SKM-1 (cell line): ENCODE data around the gene ZNF304.
"Not testable (repeated sequence)": the region's sequence is repeated elsewhere in the genome, so short reads cannot be mapped to it uniquely, and the experiment has no call there.

Experiments
- DNase-seq: peaks from one replicate; lab custom pipeline; 2025; ENCODE audit not compliant: unreplicated experiment; lab: John Stamatoyannopoulos, UW

The ZNF304 gene

DNA sequence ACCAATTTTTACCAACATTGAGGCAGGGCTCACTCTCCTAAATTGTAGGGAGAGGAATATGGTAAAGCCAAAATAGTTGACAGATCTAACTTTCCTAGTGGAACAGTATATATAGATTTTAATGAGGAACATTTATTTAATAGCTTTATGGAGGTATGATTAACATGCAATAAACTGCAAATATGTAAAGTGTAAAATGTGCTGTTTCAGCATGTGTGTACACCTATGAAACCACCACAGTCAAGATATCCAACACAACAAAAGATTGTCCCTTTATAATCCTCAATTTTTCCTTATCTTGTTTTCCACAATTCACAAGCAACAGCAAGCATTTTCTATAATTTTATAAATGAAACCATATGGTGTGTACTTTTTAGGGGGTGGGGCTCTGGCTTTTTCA lies 8.2 kb downstream of the ZNF304 start:
- DNase-seq: no peak

DNA sequence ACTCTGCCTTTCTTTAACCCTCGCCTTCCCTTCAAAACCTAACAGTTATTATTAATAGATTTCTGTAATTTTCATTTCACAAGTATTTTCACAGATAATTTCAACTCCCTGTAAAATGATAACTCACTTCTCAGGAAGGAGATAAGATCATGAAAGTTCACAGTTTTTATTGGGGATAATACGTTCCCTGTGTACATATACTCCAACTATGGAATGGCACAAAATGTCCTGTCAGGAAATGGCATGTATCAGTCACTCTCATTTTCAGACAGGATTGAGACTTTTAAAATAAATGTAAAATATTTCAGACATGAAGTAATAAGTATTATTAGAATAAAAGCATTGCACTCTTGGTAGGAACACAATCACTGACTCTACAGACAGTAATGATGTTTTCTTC lies 11.3 kb downstream of the ZNF304 start:
- no peak for DNase-seq

DNA sequence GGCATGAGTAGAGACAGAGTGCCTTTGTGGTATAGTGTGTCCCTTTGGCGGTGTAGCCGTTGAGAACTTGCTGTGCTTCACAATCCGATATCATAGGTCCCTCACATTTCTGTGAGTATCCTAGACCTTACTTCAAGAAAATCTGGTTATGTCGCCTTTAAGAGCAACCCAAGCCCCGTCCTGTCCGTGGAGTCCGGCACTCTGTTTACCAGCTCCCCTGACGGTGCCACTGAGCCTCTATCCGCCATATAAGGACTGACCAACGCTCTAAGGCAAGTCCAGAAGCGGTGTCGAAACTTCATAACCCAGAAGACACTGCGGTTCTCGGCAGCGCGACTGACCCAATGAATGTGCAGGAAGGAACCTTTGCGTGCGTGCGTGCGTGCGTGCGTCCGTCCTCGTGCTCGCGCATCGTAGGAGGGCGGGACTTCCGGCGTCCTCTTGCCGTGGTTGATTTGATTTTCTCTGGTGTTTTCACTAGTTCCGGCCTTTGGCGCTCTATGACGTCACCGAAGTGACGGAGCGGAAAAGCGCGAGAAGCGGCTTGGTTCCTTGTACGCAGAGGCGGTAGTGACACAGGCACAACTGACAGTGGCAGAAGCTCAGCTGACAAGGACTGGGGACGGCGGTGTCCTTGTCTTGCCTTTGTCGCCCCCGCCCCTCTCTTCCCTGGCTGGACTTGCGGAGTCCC lies 12.1 kb downstream of the ZNF304 start, which contains the start of the genes TRAPPC2B and ZNF547:
TSS of gene TRAPPC2B (plus strand) at position 555 of the 691 bp plus-strand sequence. CDS start 1,283 bp downstream, outside the sequence.
TSS of gene ZNF547 (plus strand) at position 555 of the 691 bp plus-strand sequence. CDS start 5,005 bp downstream, outside the sequence.
- peak; percentile 81 for DNase-seq

DNA sequence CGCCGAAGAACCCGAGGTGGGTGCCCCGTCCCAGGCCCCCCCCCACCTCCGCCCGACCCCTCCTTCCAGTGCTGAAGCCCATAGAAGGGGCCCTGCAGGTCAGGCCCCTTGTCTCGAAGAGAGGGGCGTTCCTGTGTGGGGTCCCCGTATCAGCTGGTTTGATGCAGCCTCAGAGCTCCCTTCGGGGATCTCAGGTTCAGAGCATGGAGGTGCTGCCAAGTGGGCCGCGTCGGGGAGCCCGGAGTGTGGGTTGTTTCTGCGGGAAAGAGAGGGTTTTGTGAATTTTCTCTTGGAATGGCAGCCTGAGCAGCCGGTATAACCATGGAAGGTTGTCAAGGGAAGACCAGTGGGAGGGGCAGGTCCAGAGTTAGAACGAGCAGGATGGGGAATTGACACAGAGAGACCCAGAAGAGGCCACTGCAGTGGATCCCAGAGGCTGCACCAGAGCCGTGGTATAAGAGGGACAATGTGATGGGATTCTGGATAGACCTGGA lies 12.7 kb downstream of the ZNF304 start:
- no peak for DNase-seq

DNA sequence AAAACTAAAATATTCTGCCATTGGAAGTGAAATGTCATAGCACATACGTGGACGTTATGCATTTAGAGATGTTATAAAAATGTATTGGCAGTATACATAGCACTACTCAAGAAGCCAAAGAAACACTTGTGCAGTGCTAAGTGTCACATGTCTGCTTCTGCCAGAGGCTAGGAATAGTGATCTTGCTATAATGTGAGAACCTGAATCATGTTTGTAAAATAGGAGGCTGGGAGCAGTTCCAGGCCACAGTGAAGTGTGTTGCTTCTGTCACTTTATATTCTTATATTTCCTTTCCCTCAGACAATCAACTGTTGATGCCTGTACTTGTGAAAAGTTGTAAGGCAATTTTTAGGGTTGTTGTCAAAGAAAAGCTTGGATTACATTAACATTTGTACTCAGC lies 15.7 kb downstream of the ZNF304 start:
- no peak for DNase-seq

DNA sequence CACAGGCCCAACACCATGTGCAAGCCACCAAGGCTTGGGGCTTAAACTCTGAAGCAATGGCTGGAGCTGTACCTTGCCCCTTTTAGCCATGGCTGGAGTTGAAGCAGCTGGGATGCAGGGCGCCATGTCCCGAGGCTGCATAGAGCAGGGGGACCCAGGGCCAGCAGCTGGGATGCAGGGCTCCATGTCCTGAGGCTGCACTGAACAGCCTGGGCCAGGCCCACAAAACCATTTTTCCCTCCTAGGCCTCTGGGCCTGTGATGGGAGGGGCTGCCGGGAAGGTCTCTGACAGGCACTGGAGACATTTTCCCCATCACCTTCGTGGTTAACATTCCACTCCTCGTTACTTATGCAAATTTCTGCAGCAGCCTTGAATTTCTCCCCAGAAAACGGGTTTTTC lies 23.1 kb downstream of the ZNF304 start:
- no peak for DNase-seq

DNA sequence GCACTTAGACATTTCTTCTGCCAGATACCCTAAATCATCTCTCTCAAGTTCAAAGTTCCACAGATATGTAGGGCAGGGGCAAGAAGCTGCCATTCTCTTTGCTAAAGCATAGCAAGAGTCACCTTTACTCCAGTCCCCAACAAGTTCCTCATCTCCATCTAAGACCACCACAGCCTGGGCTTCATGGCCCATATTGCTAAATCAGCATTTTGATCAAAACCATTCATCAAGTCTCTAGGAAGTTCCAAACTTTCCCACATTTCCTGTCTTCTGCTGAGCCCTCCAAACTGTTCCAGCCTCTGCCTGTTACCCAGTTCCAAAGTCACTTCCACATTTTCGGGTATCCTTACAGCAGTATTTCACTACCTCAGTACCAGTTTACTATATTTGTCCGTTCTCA lies 23.6 kb downstream of the ZNF304 start:
- DNase-seq: not testable (repeated sequence)

DNA sequence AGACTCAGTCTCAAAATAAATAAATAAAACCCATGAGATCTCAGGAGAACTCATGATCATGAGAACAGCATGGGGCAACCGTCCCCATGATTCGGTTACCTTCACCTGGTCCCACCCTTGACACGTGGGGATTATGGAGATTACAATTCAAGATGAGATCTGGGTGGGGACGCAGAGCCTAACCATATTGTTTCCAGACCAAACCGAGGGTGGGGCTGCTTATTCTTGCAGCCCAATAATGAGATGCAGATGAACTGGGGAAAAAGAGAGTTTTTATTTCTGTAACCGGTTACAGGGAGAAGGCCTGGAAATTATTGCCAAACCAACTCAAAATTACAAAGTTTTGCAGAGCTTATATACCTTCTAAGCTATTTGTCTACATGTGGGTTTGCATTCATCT lies 25.1 kb downstream of the ZNF304 start:
- DNase-seq: no peak

DNA sequence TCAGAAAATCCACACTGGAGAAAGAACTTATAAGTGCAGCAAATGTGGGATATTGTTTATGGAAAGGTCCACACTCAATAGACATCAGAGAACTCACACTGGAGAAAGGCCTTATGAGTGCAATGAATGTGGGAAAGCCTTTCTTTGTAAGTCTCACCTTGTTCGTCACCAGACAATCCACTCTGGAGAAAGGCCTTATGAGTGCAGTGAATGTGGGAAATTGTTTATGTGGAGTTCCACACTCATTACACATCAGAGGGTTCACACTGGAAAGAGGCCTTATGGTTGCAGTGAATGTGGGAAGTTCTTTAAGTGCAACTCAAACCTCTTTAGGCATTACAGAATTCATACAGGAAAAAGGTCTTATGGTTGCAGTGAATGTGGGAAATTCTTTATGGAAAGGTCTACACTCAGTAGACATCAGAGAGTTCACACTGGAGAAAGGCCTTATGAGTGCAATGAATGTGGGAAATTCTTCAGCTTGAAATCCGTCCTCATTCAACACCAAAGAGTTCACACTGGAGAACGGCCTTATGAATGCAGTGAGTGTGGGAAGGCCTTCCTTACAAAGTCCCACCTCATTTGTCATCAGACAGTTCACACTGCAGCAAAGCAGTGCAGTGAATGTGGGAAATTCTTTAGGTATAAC lies 26.6 kb downstream of the ZNF304 start:
- DNase-seq: no peak

DNA sequence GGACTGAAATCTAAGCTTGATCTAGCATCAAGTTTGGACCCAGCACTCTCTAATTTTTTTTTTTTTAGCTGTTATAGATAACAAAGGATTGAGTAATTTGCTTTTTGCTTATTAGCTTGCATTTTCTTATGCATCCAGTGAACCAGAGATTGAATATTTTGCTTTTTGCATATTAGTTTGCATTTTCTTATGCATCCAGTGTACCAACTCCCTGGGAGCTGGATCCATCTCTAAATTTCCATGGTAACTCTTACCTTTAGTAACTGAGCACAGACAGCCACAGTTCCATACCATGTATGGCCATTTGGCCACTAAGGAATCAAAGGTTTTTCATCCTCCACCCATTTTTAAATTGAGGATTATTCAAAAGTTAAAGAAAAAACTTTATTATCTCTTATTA lies 29.9 kb downstream of the ZNF304 start:
- no peak for DNase-seq

DNA sequence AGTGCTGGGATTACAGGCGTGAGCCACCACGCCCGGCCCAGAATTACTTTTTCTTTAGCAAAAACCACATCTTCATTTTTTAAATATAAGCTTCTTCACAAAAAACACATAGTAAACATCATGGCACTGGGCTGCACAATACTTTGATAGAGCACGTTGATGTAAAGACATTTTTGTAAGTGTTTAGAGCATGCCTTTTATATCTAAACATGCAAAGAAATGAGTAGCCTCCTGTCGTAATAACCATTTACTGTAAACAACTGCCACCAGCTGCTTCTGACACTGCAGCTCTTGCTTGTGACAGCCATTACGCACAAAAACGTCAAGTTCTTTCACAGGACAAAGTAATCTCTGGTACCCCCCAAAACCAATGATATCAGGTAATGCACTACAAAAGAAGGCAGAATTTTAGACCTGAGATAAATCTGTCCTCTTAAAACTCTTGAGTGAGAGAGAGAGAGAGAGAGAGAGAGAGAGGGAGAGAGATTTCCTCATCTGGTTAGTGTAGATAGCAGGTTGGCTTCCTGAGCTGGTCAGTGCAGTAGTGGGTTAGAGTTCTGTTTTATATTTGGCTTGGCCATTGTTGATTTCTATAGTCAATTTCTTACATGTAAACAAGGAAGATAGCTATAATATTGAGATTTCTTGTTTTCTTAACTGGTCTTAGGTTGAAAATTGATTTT lies 31.9 kb downstream of the ZNF304 start:
- no peak for DNase-seq

DNA sequence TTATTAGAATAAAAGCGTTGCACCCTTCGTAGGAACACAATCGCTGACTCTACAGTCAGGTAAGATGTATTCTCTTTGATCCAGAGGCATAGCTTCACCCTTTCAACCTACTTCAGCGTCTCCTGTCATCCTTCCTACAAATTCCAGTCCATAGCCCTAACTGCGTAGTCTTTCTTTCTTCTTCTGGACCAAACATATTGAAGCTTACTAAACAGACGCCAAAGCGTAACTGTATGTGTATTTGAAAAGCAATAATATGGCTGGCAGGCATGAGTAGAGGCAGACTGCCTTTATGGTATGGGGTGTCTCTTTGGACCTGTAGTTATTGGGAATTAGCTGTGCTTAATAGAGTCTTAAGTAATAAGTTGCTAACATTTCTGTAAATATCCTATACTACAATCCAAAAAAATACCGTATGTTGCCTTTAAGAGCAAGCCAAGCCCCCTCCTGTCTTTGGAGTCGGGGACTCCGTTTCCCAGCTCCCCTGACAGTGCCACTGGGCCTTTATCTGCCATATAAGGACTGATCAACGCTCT lies 38.2 kb downstream of the ZNF304 start:
- DNase-seq: no peak

DNA sequence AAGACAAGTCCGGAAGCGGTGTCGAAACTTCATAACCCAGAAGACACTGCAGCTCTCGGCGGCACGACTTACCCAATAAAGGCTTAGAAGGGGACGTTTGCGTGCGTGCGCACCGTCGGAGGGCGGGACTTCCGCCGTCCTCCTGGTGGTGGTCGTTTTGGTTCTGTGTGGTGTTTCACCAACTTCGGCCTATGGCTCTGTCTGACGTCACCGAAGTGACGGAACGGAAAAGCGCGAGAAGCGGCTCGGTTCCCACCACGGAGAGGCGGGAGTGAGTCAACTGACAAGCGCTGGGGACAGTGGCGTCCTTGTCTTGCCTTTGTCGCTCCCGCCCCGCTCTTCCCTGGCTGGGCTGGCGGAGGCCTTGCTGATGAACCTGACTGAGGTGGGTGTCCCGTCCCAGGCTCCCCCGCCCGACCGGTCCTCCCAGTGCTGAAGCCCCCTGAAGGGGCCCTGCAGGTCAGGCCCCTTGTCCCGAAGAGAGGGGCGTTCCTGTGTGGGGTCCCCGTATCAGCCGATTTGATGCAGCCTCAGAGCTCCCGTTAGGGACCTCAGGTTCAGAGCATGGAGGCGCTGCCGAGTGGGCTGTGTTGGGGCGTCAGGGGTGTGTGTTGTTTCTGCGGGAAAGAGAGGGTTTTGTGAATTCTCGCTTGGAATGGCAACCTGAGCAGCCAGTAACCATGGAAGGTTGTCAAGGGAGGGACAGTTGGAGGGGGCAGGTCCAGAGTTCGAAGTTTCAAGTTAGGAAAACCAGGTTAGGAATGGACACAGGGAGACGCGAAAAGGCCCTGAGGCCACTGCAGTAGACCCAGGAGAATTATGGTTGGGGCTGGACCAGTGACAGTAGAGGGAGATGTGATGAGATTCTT lies 38.9 kb downstream of the ZNF304 start, which contains the start of gene ZNF548:
TSS of gene ZNF548 (plus strand) at position 125 of the 869 bp plus-strand sequence. CDS start at position 371, 246 bp downstream.
- DNase-seq: peak; percentile 56

DNA sequence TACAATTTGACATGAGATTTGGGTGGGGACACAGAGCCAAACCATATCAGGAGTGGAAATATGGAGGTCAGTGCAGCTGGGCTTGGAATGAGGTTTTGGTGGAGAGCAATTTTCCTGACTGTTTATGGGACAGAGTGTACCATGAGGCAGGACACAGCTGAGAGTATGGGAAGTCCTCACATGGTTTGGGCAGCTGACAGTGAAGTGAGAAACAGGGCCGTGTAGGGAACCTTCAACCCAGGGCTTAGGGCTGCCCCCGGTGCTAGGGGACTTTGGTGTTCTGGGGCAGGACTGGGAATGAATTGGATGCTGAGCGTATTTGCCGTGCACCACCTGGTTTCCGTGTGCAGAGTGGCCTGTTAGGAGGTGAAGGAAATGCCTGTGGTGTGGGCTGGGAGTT lies 44.6 kb downstream of the ZNF304 start:
- no peak for DNase-seq

DNA sequence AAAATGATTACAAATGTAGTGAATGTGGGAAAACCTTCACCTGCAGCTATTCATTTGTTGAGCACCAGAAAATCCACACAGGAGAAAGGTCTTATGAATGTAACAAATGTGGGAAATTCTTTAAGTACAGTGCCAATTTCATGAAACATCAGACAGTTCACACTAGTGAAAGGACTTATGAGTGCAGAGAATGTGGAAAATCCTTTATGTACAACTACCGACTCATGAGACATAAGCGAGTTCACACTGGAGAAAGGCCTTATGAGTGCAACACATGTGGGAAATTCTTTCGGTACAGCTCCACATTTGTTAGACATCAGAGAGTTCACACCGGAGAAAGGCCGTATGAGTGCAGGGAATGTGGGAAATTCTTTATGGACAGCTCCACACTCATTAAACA lies 47.8 kb downstream of the ZNF304 start:
- no peak for DNase-seq

DNA sequence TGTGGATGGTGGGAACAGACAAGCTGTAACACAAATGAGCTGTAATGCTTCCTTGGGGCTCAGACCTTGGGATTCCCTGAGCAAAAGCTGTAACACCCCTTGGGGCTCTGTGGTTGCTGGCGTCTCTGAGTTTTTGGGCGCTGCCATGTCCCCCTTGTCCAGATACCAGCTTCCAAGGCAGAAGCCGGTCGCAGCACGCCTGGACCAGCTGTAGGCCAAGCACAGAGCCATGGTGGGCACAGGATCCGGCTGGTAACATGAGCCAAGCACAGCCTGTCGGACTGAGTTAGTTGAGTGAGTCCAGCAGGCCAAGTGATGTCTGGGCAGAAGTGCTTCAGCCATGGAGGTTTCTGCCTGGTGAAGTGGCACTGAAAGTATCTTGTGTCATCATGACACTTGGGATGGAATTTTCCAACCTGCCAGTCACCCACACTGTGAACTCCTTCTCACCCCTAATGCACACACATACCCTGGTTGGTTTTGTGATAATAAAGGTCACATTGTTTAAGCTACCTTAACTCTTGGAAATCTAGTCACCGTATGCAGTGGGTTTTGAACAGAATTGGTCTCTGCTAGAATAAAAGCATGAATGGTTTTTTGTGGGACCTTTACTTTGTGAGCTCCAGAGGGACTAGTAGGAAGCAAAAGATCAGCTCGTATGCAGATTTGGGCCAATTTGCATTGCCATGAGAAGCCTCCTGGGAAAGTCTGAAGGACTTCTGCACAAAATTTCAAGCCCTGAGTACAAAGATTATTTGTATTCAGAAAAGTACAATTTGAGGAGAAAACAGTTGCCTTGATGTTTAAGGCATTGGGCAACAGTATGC lies 52.9 kb downstream of the ZNF304 start:
- DNase-seq: no peak

DNA sequence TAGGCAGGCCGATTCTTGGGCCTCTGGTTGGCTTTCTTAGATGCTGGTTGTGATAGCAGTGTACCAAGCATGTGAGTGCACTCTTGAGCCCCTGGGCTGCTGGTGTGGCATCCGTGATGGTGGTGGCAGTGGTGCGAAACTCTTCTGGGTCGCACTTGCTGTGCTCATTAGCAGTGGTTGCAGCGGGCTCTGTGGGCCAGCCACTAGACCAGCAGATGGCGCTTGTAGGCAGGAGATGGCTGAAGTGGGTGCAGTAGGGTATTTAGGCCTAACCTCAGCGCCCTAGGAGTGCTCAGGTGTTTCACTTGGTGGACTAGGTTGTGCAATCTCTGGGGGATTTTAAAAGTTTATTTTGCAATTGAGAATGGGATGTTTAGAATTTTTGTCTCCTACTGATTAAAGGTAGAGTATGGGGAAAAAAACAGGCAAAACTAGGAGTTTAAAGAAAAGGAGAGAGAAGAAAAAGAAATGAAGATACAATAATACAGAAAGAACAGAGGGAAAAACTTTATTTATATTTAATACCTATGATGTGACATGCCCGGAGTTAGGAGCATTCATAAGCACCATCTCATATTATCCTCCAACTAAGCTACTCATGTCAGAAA lies 55.5 kb downstream of the ZNF304 start:
- DNase-seq: no peak
